Smooth muscle cell (in vitro differentiated cells): ENCODE results near the gene DGCR2. TPM values are rescaled to one million over a fixed set of nuclear protein-coding genes. Genes with fewer than 3 reads are reported as not detected.

ENCODE experiments used
- DNase-seq: peaks from one replicate; lab custom pipeline; 2025; ENCODE audit not compliant: unreplicated experiment; lab: John Stamatoyannopoulos, UW
- H2AFZ ChIP-seq: fragments of 200-600 bp; sonication (generic); 2 replicates; pipeline ENCODE4 v1.6.0; 2016; ENCODE audit warnings: antibody characterized with exemption, low read depth, mild to moderate bottlenecking
- H3F3A ChIP-seq: fragments of 200-600 bp; sonication (generic); 2 replicates; pipeline ENCODE4 v1.6.0; 2017; ENCODE audit warnings: antibody characterized with exemption, low read depth
- H3K27ac ChIP-seq: fragments of 200-600 bp; sonication (generic); 2 replicates; pipeline ENCODE4 v1.5.1; 2016; ENCODE audit warnings: low read depth, mild to moderate bottlenecking
- H3K27me3 ChIP-seq: fragments of 200-600 bp; sonication (generic); 2 replicates; pipeline ENCODE4 v1.6.1; 2016; ENCODE audit warnings: low read depth, mild to moderate bottlenecking
- H3K36me3 ChIP-seq: fragments of 200-600 bp; sonication (generic); 2 replicates; pipeline ENCODE4 v1.5.1; 2016; ENCODE audit warnings: low read depth
- H3K4me1 ChIP-seq: fragments of 200-600 bp; sonication (generic); 2 replicates; pipeline ENCODE4 v1.5.1; 2016; ENCODE audit warnings: low read depth
- H3K4me2 ChIP-seq: fragments of 200-600 bp; sonication (generic); 2 replicates; pipeline ENCODE4 v1.6.0; 2016; ENCODE audit warnings: mild to moderate bottlenecking
- H3K4me3 ChIP-seq: fragments of 200-600 bp; sonication (generic); 2 replicates; pipeline ENCODE4 v1.5.1; 2016; ENCODE audit warnings: mild to moderate bottlenecking
- H3K79me2 ChIP-seq: fragments of 200-600 bp; sonication (generic); 2 replicates; pipeline ENCODE4 v1.6.0; 2016; ENCODE audit warnings: low read depth, mild to moderate bottlenecking
- H3K9ac ChIP-seq: fragments of 200-600 bp; sonication (generic); 2 replicates; pipeline ENCODE4 v1.6.0; 2016; ENCODE audit warnings: low read depth
- H3K9me3 ChIP-seq: fragments of 200-600 bp; sonication (generic); replicated peaks from 2 replicates; pipeline ENCODE4 v1.5.1; 2016; ENCODE audit warnings: low read depth
- H4K20me1 ChIP-seq: fragments of 200-600 bp; sonication (generic); 2 replicates; pipeline ENCODE4 v1.6.0; 2016; ENCODE audit warnings: low read depth
- CTCF ChIP-seq: fragments of 200-600 bp; sonication (generic); IDR thresholded peaks from 2 replicates; pipeline ENCODE4 v1.5.1; 2017; ENCODE audit warnings: borderline replicate concordance, mild to moderate bottlenecking, antibody characterized with exemption; ENCODE audit not compliant: insufficient read depth, poor library complexity, severe bottlenecking
- WGBS: methylation state at CpG from one replicate; pipeline ENCODE4 v1.1.7; 2016; ENCODE audit warnings: low lambda C conversion rate; 5-methylcytosine and 5-hydroxymethylcytosine counted together
- polyA plus RNA-seq: library from polyadenylated mRNA; unstranded; fragments of >200 nt; fragmentation: Nextera tagmentation; extraction: Ambion mirVana; gene quantifications from 2 replicates; pipeline ENCODE4 v1.2.1, GENCODE V29; 2016
- total RNA-seq: library from RNA; depleted of rRNA; stranded (reverse); fragments of >200 nt; gene quantifications from 2 replicates; pipeline ENCODE4 v1.2.3, GENCODE V29; 2014

Gene DGCR2
- total and polyA plus RNA-seq, 2 experiments from 2014 or later = 46.7 to 53.2 TPM

GRCh38 chr22:19040391-19040861 is 81.8 kb downstream of the DGCR2 start:
- Histone ChIP-seq H3K9ac (no peak overlapping the region), H4K20me1 (peaks cover 27% of the 10 kb centered on the region), H3K4me3 (no peak overlapping the region), H3K9me3 (no peaks in the 10 kb centered on the region), H2AFZ (no peak overlapping the region), H3F3A (no peaks in the 10 kb centered on the region), H3K79me2 (no peaks in the 10 kb centered on the region), H3K36me3 (no peaks in the 10 kb centered on the region), H3K27ac (no peak overlapping the region), H3K4me1 (no peaks in the 10 kb centered on the region), H3K27me3 (no peaks in the 10 kb centered on the region), H3K4me2 (no peak overlapping the region)
- no peak for DNase-seq
- no peak for TF ChIP-seq CTCF
- WGBS = 96% methylated on average over 4 of the region's 4 CpGs

DNA sequence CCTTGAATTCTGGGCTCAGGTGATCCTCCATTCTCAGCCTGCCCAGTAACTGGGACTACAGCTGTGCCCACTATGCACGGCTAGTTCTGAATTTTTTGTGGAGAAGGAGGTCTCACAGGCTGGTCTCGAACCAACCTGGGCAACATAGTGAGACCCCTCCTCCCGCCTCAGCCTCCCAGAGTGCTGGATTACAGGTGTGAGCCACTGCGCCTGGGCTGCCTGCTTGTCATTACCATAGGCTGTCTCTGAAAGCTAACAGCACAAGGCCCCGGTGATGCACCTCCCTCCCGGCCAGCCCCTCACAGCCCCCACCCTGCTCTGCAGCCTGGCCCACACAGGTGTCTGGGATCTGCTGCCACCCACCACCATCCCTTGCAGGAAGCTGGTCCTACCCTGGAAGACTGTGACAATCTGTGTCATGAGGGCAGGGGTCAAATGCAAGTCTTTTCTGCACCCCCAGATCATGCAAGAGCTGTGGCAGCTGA is 82.4 kb downstream of the DGCR2 start:
- H3K9ac ChIP-seq = no peak overlapping the region
- no peaks in the 10 kb centered on the region for H3F3A ChIP-seq
- 80% methylated on average over 6 of the region's 6 CpGs for WGBS
- no peak for DNase-seq
- H4K20me1 ChIP-seq = peaks cover 28% of the 10 kb centered on the region
- H3K27ac ChIP-seq = no peak overlapping the region
- no peak for TF ChIP-seq CTCF
- H3K79me2 ChIP-seq = no peaks in the 10 kb centered on the region
- no peaks in the 10 kb centered on the region for H3K4me1 ChIP-seq
- no peaks in the 10 kb centered on the region for H3K36me3 ChIP-seq
- no peak overlapping the region for H3K4me3 ChIP-seq
- no peaks in the 10 kb centered on the region for H3K27me3 ChIP-seq
- no peaks in the 10 kb centered on the region for H3K9me3 ChIP-seq
- no peak overlapping the region for H2AFZ ChIP-seq
- no peak overlapping the region for H3K4me2 ChIP-seq

DNA sequence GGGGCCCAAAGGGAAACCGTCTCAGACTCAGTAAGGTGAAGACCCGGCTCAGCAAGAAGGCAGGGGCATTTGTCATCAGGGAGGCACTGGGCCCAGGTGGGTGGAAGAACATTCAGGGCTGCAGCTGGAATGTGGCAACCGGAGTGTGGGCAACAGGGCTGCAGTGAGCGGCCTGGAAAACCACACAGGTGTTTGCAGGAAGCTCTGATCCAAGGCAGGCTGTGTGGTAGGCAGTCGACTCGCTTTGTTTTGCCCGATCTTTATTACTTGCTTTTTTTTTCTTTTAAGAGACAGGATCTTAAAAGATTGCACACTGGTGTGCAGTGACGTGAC is 82.8 kb downstream of the DGCR2 start:
- 94% methylated on average over 8 of the region's 8 CpGs for WGBS
- no peaks in the 10 kb centered on the region for H3K79me2 ChIP-seq
- no peaks in the 10 kb centered on the region for H3K4me1 ChIP-seq
- H3K27ac ChIP-seq = no peak overlapping the region
- TF ChIP-seq CTCF = no peak
- no peaks in the 10 kb centered on the region for H3K36me3 ChIP-seq
- no peaks in the 10 kb centered on the region for H3K9me3 ChIP-seq
- no peak overlapping the region for H3K9ac ChIP-seq
- DNase-seq = no peak
- H4K20me1 ChIP-seq = peaks cover 28% of the 10 kb centered on the region
- H3K4me3 ChIP-seq = no peak overlapping the region
- no peaks in the 10 kb centered on the region for H3K27me3 ChIP-seq
- H3K4me2 ChIP-seq = no peak overlapping the region
- H3F3A ChIP-seq = no peaks in the 10 kb centered on the region
- H2AFZ ChIP-seq = no peak overlapping the region

DNA sequence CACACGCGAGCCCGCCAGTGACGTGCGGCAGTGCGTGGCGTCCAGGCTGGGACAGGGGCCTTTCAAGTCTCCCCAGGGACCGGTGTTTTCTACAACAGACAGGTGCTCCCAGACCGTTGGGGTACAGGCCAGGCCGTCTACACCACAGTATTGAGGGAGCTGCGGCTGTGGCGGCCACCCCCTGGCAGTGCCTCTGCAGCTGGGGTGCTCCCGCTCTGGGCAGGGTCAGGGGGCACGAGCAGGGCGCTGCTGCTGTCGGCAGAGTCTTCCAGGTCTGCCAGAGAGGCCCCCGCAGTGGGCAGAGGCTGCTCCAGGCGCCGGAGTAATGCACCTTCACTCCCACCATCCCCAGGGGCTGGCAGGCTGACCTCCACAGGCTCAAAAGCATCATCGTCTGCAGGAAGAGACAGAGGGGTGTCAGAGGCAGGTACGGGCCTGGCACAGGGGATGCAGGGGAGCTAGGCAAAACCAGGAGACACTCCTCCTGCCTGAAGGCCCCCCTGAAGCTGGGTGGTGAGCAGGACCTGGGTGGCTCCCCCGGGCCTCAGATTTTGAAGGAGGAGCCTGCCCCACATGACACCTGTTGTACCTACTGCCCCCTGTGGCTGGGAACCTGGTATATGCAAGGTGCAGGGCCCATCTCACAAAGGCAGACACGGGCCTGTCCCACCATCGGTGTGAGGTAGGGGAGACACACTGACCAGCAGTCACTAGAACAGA is 83.3 kb downstream of the DGCR2 start:
- no peak overlapping the region for H3K27ac ChIP-seq
- 98% methylated on average over 24 of the region's 24 CpGs for WGBS
- H3F3A ChIP-seq = no peaks in the 10 kb centered on the region
- DNase-seq = no peak
- no peak overlapping the region for H2AFZ ChIP-seq
- H3K9me3 ChIP-seq = no peaks in the 10 kb centered on the region
- H3K4me3 ChIP-seq = no peak overlapping the region
- no peaks in the 10 kb centered on the region for H3K79me2 ChIP-seq
- no peak for TF ChIP-seq CTCF
- H4K20me1 ChIP-seq = peaks cover 28% of the 10 kb centered on the region
- no peak overlapping the region for H3K4me2 ChIP-seq
- no peaks in the 10 kb centered on the region for H3K36me3 ChIP-seq
- H3K27me3 ChIP-seq = no peaks in the 10 kb centered on the region
- H3K9ac ChIP-seq = no peak overlapping the region
- H3K4me1 ChIP-seq = no peaks in the 10 kb centered on the region
